ENCODE data around the gene LMTK3. TPM values are rescaled to one million over a fixed set of nuclear protein-coding genes. Genes with fewer than 3 reads are reported as not detected.

The LMTK3 gene
- total RNA-seq, 1 donor from 2014 or later, result 0.32 TPM

GRCh38 chr19:48514123-48514458 lies 2.5 kb upstream of the LMTK3 start:
- H3K36me3 Mint-ChIP-seq (ENCODE audit: unreplicated experiment), result no peaks in the 10 kb centered on the region
- TF ChIP-seq CTCF (IDR thresholded peaks at IDR 0.05), result no peak
- no peak for DNase-seq (ENCODE audit: extremely low spot score, unreplicated experiment)
- H3K9me3 Mint-ChIP-seq (ENCODE audit: unreplicated experiment), result no peaks in the 10 kb centered on the region
- no peak overlapping the region for H3K4me3 Mint-ChIP-seq (ENCODE audit: unreplicated experiment)
- no peak overlapping the region for H3K27ac Mint-ChIP-seq (ENCODE audit: unreplicated experiment)
- H3K4me1 Mint-ChIP-seq (ENCODE audit: unreplicated experiment), result peaks cover 10% of the 10 kb centered on the region
- peaks cover 13% of the 10 kb centered on the region for H3K27me3 Mint-ChIP-seq (ENCODE audit: unreplicated experiment)

- no peak for DNase-seq (ENCODE audit: extremely low spot score, unreplicated experiment)
- peaks cover 10% of the 10 kb centered on the region for H3K4me1 Mint-ChIP-seq (ENCODE audit: unreplicated experiment)
- TF ChIP-seq CTCF (IDR thresholded peaks at IDR 0.05), result no peak
- H3K27me3 Mint-ChIP-seq (ENCODE audit: unreplicated experiment), result peaks cover 13% of the 10 kb centered on the region
- no peak overlapping the region for H3K4me3 Mint-ChIP-seq (ENCODE audit: unreplicated experiment)
- no peaks in the 10 kb centered on the region for H3K9me3 Mint-ChIP-seq (ENCODE audit: unreplicated experiment)
- H3K36me3 Mint-ChIP-seq (ENCODE audit: unreplicated experiment), result no peaks in the 10 kb centered on the region
- H3K27ac Mint-ChIP-seq (ENCODE audit: unreplicated experiment), result no peak overlapping the region
Measured at GRCh38 chr19:48513289-48514122, 1.9 kb upstream of the LMTK3 start.

GRCh38 chr19:48512504-48513288 lies 1.1 kb upstream of the LMTK3 start:
- H3K4me1 Mint-ChIP-seq (ENCODE audit: unreplicated experiment), result peaks cover 10% of the 10 kb centered on the region
- H3K27ac Mint-ChIP-seq (ENCODE audit: unreplicated experiment), result no peak overlapping the region
- H3K36me3 Mint-ChIP-seq (ENCODE audit: unreplicated experiment), result no peaks in the 10 kb centered on the region
- no peak for TF ChIP-seq CTCF (IDR thresholded peaks at IDR 0.05)
- DNase-seq (ENCODE audit: extremely low spot score, unreplicated experiment), result no peak
- no peaks in the 10 kb centered on the region for H3K9me3 Mint-ChIP-seq (ENCODE audit: unreplicated experiment)
- peaks cover 9% of the 10 kb centered on the region for H3K27me3 Mint-ChIP-seq (ENCODE audit: unreplicated experiment)
- H3K4me3 Mint-ChIP-seq (ENCODE audit: unreplicated experiment), result no peak overlapping the region

GRCh38 chr19:48511321-48511731 lies 309 bp downstream of the LMTK3 start:
- no peak for DNase-seq (ENCODE audit: extremely low spot score, unreplicated experiment)
- Mint-ChIP-seq H3K9me3 (ENCODE audit: unreplicated experiment) (no peaks in the 10 kb centered on the region), H3K4me3 (ENCODE audit: unreplicated experiment) (no peak overlapping the region), H3K27ac (ENCODE audit: unreplicated experiment) (no peak overlapping the region), H3K4me1 (ENCODE audit: unreplicated experiment) (peaks cover 10% of the 10 kb centered on the region), H3K36me3 (ENCODE audit: unreplicated experiment) (no peaks in the 10 kb centered on the region), H3K27me3 (ENCODE audit: unreplicated experiment) (peaks cover 9% of the 10 kb centered on the region)
- no peak for TF ChIP-seq CTCF (IDR thresholded peaks at IDR 0.05)

Measured in osteocyte (in vitro differentiated cells).